HG03442 (cell line): ENCODE measurements around the gene RHBDF1.
"Not testable (repeated sequence)": the region's sequence is repeated elsewhere in the genome, so short reads cannot be mapped to it uniquely, and the experiment has no call there.

ENCODE experiments used
- ATAC-seq: cut with Tn5 transposase; IDR thresholded peaks from one replicate; pipeline ENCODE4 v1.9.1; 2021; ENCODE audit warnings: mild to moderate bottlenecking, moderate library complexity; ENCODE audit not compliant: unreplicated experiment

RHBDF1 gene

GRCh38 chr16:38941-39892 is 33.2 kb downstream of the RHBDF1 start:
- ATAC-seq = peak; percentile 71

DNA sequence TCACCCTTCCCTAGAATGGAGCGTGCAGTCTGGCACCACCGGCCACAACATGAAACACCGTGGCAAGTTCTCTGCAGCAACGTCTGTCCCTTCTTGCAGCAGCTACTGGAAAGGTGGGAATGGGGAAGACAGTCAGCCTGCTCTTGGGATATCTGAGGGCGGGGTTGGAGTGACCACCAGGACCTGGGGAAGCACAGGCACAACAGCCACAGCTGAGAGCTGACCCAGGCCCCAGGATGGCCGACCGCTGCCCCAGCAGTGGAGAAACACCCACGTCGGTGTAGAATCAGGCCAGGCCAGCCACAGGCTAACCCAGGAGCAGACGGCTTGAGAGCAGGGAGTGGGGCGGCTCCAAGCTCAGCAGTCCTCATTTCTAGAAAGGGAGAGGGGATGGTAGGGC is 34.2 kb downstream of the RHBDF1 start:
- not testable (repeated sequence) for ATAC-seq

GRCh38 chr16:37511-37910 is 34.9 kb downstream of the RHBDF1 start:
- no peak for ATAC-seq

- ATAC-seq = no peak
Observed at GRCh38 chr16:36336-36984, 36.0 kb downstream of the RHBDF1 start.

DNA sequence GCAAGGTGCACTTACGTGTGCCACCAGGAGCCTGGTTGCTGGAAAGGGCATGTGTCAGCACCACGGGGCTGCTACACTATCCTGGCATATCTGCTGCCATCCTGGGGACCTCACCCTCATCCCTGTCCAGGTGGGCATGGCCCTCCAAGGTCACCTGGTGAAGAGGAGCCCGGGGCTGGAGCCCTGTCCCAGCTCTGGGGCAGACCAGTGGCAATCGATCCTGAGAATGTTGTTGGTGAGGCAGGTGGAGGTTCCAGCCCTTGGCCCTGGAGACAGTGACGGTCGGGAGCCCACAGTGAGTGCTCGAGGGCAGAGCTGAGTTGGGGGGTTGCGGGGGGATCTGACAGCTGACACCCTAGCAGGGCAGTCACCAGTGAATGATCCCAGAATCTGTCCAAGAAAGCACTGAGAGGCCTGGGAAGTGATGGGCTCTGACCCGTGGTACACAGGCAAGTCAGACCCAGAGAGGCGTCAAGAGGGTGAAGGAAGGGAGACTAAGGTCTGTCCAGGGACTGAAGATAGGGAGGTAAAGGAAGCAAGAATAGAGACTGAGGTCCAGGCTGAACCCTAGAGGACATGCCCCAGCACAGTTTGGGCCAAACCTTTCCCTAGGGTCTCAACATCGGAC is 36.6 kb downstream of the RHBDF1 start:
- ATAC-seq = no peak

DNA sequence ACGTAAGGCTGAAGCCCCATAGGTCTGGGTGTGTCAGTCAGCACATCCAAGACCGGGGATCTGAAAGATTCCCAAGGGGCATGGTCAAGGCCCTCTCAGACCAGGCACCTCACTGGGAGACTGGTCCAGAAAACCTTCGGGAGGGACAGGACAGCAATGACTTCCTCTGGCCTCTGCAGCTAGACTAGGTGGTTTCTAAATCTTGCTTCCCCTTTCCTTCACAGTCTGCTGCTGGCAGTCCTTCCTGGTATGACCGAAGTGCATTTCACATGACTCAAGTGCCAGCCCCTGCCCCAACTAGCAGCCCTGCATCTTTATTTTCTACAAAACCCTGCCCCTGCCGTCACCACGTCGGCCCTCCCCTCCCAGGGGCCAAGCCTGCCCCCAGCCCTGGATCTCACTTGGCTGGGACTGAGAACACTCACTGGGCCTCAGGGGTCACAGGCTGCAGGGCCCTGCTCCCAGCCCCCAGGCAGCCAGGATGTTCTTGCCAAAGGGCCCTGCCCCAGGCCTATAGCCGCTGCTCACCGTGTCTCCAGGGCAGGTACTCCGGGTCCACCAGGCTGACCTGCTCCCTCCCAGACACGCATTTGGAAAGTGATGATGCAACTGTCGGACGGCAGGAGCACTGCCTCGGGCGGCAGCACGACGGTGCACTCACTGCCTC is 37.3 kb downstream of the RHBDF1 start:
- no peak for ATAC-seq

GRCh38 chr16:34648-34987 is 37.8 kb downstream of the RHBDF1 start:
- no peak for ATAC-seq

DNA sequence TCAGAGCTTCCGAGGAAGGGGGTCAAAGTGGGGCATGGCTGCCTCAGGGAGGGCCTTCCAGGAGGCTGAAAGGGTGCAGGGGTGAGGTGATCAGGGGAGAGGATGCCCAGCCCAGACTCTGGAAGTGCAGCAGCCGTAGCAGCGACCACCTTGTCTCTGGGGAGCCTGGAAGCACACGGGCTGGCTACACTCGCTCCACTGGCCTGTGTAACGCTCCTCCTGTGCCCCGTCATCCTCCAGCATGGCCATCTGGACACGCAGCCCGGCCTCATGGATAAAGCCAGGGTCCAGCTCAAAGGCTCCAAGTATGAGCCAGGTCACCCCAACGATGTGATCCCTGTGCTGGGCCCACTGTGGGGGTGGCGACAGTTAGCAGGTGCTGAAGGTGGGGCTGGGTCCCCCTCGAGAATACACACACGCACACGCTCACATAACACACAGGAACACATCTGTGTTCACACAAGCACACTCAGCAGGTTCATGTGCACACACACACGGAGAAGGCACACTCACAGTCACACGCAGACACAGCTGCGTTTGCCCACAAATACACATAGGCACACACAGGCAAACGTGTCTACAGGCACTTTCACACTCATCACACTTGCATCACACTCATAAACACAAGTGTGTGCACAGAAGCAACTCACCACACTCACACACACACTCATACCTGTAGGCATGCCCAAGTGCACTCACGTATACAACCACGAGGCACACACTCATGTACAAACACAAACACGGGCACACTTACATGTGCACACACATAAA is 38.4 kb downstream of the RHBDF1 start:
- no peak for ATAC-seq

DNA sequence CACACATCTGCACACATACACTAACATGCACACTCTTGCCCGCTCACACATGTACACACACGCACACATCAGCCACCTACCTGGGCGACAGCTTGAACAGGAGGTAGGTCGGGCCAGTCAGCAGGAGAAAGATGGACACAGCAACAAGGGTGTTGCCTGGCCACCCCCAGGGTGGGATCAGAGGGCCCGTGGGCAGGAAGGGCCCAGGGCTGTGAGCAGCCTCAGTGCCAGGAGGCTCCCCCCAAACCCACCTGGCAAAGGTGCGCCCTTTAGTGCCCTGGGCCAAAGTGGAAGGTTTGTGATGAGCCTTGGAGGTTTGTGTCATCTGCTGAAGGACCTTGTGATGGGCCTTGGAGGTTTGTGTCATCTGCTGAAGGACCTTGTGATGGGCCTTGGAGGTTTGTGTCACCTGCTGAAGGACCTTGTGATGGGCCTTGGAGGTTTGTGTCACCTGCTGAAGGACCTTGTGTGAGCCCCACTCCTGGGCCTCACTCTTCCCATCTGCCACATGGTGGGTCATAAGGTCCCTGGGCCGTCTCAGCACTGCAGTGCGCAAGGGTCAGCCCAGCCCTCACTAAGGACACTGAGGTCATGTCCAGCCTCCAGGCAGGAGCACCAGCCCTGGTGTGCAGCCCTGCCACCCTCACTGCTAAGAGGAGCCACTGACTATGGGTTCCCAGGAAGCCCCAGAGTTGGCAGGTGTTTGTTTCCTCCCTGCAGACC is 39.1 kb downstream of the RHBDF1 start:
- ATAC-seq = not testable (repeated sequence)

DNA sequence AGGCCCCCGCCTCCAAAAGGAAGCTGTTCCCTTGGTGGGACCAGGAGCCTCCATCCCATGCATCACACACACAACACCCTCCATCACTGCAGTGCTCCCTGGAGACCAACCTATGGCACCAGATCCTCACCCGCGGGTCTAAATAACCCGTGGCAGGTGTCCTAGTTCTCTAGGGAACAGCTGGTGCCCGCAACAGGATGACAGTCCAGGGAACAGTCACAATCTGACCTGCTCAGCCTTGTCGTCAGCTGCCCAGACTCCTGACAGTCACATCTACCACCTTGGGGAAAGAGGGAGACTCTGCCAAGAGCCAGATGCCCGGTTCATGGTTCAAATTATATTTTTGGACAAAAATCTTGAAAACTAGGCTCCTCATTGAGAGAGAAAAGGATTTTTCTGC is 41.8 kb downstream of the RHBDF1 start:
- ATAC-seq = not testable (repeated sequence)

DNA sequence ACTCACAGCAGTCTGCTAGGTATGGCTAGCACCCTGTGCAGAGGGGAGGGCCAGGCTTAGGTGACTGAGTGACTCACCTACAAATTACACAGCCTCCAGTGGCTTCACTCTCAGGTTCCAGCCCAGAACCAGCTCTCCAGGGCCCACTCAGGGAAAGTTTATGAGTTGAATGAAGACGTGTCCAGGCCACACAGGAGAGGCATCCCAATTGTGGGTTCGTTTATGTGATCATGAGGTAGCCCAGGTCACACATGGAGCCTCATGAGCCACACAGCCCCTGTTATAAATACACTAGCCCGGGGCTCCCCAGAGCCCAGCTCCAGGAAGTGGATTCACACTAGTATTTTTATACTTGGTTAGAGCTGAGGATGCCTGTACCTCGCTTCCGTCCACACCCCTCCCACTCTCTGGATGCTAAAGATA is 46.5 kb downstream of the RHBDF1 start:
- peak; percentile 69 for ATAC-seq

DNA sequence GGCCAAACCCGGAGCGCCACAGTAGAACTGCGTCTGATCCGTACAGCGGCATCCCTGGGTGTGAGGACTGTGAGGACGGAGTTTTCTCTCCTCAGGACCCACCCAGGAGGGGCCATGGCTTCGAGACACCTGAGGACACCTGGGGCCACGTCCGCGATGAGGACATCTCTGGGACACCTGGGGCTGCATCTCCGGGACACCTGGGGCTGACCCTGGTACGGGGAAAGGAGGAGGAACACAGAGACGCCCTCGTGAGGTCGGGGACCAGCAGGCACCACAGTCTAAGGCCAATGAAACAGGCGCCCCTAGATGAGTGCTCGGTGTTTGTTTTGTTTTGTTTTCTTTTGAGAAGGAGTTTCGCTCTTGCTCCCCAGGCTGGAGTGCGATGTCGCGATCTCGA is 48.3 kb downstream of the RHBDF1 start:
- ATAC-seq = not testable (repeated sequence)

DNA sequence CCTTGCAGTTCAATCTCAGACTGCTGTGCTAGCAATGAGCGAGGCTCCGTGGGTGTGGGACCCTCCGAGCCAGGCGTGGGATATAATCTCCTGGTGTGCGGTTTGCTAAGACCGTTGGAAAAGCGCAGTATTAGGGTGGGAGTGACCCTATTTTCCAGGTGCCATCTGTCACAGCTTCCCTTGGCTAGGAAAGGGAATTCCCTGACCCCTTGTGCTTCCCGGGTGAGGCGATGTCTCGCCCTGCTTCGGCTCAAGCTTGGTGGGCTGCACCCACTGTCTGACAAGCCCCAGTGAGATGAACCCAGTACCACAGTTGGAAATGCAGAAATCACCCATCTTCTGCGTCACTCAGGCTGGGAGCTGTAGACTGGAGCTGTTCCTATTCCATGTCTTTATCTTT is 51.5 kb downstream of the RHBDF1 start:
- not testable (repeated sequence) for ATAC-seq

DNA sequence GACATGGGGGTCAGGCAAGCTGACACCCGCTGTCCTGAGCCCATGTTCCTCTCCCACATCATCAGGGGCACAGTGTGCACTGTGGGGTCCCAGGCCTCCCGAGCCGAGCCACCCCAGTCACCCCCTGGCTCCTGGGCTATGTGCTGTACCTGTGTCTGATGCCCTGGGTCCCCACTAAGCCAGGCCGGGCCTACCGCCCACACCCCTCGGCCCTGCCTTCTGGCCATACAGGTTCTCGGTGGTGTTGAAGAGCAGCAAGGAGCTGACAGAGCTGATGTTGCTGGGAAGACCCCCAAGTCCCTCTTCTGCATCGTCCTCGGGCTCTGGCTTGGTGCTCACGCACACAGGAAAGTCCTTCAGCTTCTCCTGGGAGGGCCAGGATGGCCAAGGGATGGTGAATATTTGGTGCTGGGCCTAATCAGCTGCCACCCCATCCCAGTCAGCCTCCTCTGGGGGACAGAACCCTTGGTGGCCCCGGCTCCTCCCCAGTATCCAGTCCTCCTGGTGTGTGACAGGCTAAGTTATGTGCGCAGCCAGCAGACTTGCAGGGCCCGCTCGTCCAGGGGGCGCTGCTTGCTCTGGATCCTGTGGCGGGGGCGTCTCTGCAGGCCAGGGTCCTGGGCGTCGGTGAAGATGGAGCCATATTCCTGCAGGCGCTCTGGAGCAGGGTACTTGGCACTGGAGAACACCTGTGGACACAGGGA is 55.2 kb downstream of the RHBDF1 start:
- not testable (repeated sequence) for ATAC-seq

DNA sequence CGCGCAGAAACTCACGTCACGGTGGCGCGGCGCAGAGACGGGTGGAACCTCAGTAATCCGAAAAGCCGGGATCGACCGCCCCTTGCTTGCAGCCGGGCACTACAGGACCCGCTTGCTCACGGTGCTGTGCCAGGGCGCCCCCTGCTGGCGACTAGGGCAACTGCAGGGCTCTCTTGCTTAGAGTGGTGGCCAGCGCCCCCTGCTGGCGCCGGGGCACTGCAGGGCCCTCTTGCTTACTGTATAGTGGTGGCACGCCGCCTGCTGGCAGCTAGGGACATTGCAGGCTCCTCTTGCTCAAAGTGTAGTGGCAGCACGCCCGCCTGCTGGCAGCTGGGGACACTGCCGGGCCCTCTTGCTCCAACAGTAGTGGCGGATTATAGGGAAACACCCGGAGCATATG is 61.7 kb downstream of the RHBDF1 start:
- not testable (repeated sequence) for ATAC-seq

DNA sequence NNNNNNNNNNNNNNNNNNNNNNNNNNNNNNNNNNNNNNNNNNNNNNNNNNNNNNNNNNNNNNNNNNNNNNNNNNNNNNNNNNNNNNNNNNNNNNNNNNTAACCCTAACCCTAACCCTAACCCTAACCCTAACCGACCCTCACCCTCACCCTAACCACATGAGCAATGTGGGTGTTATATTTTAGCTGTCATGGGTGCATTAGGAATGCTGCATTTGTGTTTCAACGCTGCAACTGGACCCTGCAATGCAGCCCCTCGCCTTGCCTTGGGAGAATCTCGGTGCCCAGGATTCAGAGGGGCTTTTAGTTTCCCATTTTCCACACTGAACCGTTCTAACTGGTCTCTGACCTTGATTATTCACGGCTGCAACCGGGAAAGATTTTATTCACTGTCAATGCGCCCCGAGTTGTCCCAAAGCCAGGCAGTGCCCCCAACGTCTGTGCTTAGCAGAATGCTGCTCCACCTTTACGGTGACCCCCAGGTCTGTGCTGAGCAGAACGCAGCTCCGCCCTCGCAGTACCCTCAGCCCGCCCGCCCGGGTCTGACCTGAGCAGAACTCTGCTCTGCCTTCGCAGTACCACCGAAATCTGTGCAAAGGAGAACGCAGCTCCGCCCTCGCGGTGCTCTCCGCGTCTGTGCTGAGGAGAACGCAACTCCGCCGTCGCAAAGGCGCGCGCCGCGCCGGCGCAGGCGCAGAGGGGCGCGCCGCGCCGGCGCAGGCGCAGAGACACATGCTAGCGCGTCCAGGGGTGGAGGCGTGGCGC is 62.3 kb downstream of the RHBDF1 start:
- no peak for ATAC-seq
